HL-60 (cell line): ENCODE results near the gene DTNBP1.

Experiments used
- DNase-seq, 2 experiments: peaks; one replicate each; pipeline ENCODE4 v3.0.0-alpha.2; 2010 to 2020; ENCODE audit warnings: low read depth in 1 of 2, low spot score in 1 of 2
- H3K27ac ChIP-seq: fragments of 250-450 bp; sonication (Bioruptor Pico); replicated peaks from 2 replicates; pipeline ENCODE4 v1.5.1; 2020; ENCODE audit warnings: mild to moderate bottlenecking, moderate library complexity
- H3K27me3 ChIP-seq: fragments of 250-450 bp; sonication (Bioruptor Pico); 2 replicates; pipeline ENCODE4 v1.5.1; 2021; ENCODE audit warnings: mild to moderate bottlenecking, moderate library complexity; ENCODE audit not compliant: insufficient read depth, poor library complexity, severe bottlenecking
- H3K4me3 ChIP-seq: replicated peaks from 2 replicates; pipeline ENCODE4 v1.5.1; 2011; ENCODE audit warnings: mild to moderate bottlenecking, control low read depth, low read length; ENCODE audit not compliant: insufficient read depth
- CTCF ChIP-seq: IDR thresholded peaks from one replicate; pipeline ENCODE4 v1.5.1; 2011; ENCODE audit warnings: low read length, control low read depth, inconsistent platforms; ENCODE audit not compliant: insufficient read depth
- GABPA ChIP-seq: IDR thresholded peaks from 2 replicates; pipeline ENCODE4 v1.6.1; 2012; ENCODE audit warnings: low read depth
- POLR2AphosphoS5 ChIP-seq: IDR thresholded peaks from 2 replicates; pipeline ENCODE4 v1.6.1; 2012; ENCODE audit warnings: low read depth
- SPI1 ChIP-seq: IDR thresholded peaks from 2 replicates; pipeline ENCODE4 v1.6.1; 2012; ENCODE audit warnings: low read depth, mild to moderate bottlenecking, borderline replicate concordance
- TF ChIP-seq, protein P1 (sequence below): IDR thresholded peaks from 2 replicates; pipeline ENCODE4 v1.6.1; 2012; ENCODE audit warnings: low read depth; ENCODE audit not compliant: insufficient replicate concordance

Gene DTNBP1

DNA sequence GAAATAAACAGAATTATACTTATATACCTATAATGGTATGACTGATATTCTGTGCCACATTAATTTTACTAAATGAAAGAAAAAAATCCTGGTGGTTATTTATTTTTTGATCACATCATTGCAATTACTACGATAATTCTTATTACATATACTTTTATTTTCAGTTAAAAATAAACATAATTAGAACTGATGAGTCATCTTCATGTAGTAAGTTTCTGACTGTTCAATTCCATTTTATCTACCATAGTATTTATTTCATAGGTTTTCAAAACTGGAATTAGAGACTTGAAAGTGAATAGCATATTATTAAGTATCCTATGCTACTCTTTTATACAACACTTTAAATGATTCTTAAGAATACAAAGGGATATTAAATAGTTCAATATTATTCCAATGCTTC lies 80.3 kb downstream of the DTNBP1 start:
- Histone ChIP-seq H3K27ac (no peak overlapping the region), H3K4me3 (no peak overlapping the region), H3K27me3 (no peaks in the 10 kb centered on the region)
- no peak for DNase-seq
- TF ChIP-seq, protein P1, sequence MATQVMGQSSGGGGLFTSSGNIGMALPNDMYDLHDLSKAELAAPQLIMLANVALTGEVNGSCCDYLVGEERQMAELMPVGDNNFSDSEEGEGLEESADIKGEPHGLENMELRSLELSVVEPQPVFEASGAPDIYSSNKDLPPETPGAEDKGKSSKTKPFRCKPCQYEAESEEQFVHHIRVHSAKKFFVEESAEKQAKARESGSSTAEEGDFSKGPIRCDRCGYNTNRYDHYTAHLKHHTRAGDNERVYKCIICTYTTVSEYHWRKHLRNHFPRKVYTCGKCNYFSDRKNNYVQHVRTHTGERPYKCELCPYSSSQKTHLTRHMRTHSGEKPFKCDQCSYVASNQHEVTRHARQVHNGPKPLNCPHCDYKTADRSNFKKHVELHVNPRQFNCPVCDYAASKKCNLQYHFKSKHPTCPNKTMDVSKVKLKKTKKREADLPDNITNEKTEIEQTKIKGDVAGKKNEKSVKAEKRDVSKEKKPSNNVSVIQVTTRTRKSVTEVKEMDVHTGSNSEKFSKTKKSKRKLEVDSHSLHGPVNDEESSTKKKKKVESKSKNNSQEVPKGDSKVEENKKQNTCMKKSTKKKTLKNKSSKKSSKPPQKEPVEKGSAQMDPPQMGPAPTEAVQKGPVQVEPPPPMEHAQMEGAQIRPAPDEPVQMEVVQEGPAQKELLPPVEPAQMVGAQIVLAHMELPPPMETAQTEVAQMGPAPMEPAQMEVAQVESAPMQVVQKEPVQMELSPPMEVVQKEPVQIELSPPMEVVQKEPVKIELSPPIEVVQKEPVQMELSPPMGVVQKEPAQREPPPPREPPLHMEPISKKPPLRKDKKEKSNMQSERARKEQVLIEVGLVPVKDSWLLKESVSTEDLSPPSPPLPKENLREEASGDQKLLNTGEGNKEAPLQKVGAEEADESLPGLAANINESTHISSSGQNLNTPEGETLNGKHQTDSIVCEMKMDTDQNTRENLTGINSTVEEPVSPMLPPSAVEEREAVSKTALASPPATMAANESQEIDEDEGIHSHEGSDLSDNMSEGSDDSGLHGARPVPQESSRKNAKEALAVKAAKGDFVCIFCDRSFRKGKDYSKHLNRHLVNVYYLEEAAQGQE = no peak
- TF ChIP-seq GABPA (no peak), SPI1 (no peak), POLR2AphosphoS5 (no peak), CTCF (no peak)

DNA sequence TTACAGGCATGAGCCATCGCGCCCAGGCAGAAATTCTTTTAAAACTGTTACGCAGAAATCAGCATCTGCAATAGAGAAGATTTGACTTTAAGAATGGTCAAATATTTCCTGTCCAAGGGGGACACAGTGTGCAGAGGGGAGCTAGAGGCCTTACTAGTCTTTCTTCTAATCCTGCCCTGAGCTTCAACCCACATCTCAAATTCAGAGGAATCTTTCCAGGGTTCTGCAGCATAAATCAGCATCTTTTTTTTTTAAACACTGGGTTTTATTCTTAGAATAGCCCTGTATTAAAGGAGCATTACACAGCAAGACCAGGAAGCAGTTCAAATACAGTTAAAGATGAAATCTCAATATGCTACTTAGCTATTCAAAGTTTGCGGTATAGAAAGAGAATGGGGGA lies 81.1 kb downstream of the DTNBP1 start:
- Histone ChIP-seq H3K27ac (no peak overlapping the region), H3K27me3 (no peaks in the 10 kb centered on the region), H3K4me3 (no peak overlapping the region)
- DNase-seq = no peak
- TF ChIP-seq POLR2AphosphoS5 (no peak), GABPA (no peak), CTCF (no peak)
- TF ChIP-seq, protein P1 = no peak

DNA sequence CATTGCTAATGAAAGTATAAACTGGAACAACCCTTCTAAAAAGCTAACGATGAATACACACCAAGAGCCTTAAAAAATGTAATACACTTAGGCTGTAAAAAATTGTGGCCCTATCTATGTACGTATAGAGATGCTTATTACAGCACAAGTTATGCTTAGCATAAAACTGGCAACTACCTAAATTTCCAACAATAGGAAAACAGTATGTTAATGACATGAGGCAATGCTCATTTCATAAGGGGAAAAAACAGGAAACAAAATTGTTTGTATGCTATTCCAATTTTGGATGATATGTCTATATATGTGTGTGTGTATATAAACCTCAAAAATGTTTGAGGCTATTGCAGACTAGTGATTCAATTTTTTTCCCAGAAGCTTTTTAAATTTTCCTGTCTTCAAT lies 82.5 kb downstream of the DTNBP1 start:
- Histone ChIP-seq H3K4me3 (no peak overlapping the region), H3K27me3 (no peaks in the 10 kb centered on the region), H3K27ac (no peak overlapping the region)
- TF ChIP-seq GABPA (no peak), SPI1 (no peak), CTCF (no peak), POLR2AphosphoS5 (no peak)
- TF ChIP-seq, protein P1 = no peak
- DNase-seq = no peak
